H1 (cell line): ENCODE data around the gene OR2A25.

Source experiments
- EP300 ChIP-seq, 2 experiments: IDR thresholded peaks; 1 replicate in 1 of 2; 2 replicates in 1 of 2; pipeline ENCODE4 v1.6.1; 2011 to 2012; ENCODE audit warnings: low read depth in 2 of 2, low read length in 2 of 2, mild to moderate bottlenecking in 2 of 2, borderline replicate concordance in 1 of 2, inconsistent platforms in 1 of 2, moderate library complexity in 1 of 2
- EZH2 ChIP-seq: fragments of 200-600 bp; sonication (generic); IDR thresholded peaks from 2 replicates; pipeline ENCODE4 v1.7.1; 2012; ENCODE audit warnings: low read depth, mild to moderate bottlenecking, moderate library complexity, low read length, inconsistent platforms; ENCODE audit not compliant: severe bottlenecking
- GABPA ChIP-seq: IDR thresholded peaks from 2 replicates; pipeline ENCODE4 v1.6.1; 2011; ENCODE audit warnings: mild to moderate bottlenecking, low read length, moderate library complexity, borderline replicate concordance; ENCODE audit not compliant: insufficient read depth
- HDAC6 ChIP-seq: IDR thresholded peaks from one replicate; pipeline ENCODE4 v1.7.1; 2012; ENCODE audit warnings: low read depth, mild to moderate bottlenecking, inconsistent platforms, low read length, moderate library complexity
- JUND ChIP-seq: IDR thresholded peaks from 2 replicates; pipeline ENCODE4 v1.6.1; 2011; ENCODE audit warnings: mild to moderate bottlenecking, improper control_type of control experiment, low read length
- POLR2A ChIP-seq, 2 experiments: IDR thresholded peaks; 1 replicate in 1 of 2; 2 replicates in 1 of 2; pipeline ENCODE4 v1.6.1; 2011; ENCODE audit warnings: low read depth in 2 of 2, low read length in 2 of 2, mild to moderate bottlenecking in 2 of 2; ENCODE audit errors: control extremely low read depth in 1 of 2
- POLR2AphosphoS5 ChIP-seq: IDR thresholded peaks from 2 replicates; pipeline ENCODE4 v1.6.1; 2011; ENCODE audit warnings: low read depth, low read length
- RFX5 ChIP-seq: IDR thresholded peaks from 2 replicates; pipeline ENCODE4 v1.6.1; 2011; ENCODE audit warnings: low read depth, low read length, improper control_type of control experiment, borderline replicate concordance
- TCF12 ChIP-seq: IDR thresholded peaks from 2 replicates; pipeline ENCODE4 v1.6.1; 2011; ENCODE audit warnings: low read depth, mild to moderate bottlenecking, low read length
- TF ChIP-seq, protein P1 (sequence below), 3 experiments: IDR thresholded peaks; 1 replicate in 2 of 3; 2 replicates in 1 of 3; pipeline versions ENCODE4 v1.5.1 to v1.6.1; 2011; ENCODE audit warnings: low read length in 3 of 3, mild to moderate bottlenecking in 3 of 3, inconsistent platforms in 2 of 3, low read depth in 1 of 3, moderate library complexity in 1 of 3; ENCODE audit not compliant: insufficient read depth in 1 of 3; ENCODE audit errors: control extremely low read depth in 1 of 3
- TF ChIP-seq, protein P2 (sequence below): IDR thresholded peaks from 2 replicates; pipeline ENCODE4 v1.6.1; 2012; ENCODE audit warnings: inconsistent platforms

DNA sequence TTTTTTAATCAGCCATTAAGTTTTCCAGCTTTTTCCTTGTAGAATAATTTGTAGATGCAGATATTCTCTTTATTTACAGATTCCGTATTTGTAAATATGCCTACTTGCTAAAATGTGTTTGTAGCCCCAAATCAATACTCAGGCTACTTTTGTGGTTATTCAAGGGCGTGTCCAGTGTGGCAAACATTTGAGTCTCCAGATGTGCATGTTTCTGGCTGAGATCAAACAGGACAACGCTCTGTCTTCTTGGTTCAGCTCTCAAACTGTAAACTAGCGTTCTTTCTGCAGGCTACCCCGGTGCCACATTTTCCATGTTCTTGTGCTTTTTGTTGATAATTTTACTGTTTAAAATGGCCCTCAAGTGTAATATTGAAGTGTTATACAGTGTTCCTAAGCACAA lies 37.1 kb upstream of the OR2A25 start:
- TF ChIP-seq JUND (no peak), HDAC6 (no peak), EP300 (IDR thresholded peaks at IDR 0.05; ENCODE audit: borderline replicate concordance in 1 of 2, low read depth in 2 of 2, low read length in 2 of 2) (no peak), POLR2AphosphoS5 (no peak), RFX5 (no peak), POLR2A (IDR thresholded peaks at IDR 0.05; ENCODE audit: control extremely low read depth in 1 of 2, low read depth in 2 of 2, low read length in 2 of 2) (no peak), EZH2 (no peak), GABPA (no peak), TCF12 (no peak)
- TF ChIP-seq, protein P1, sequence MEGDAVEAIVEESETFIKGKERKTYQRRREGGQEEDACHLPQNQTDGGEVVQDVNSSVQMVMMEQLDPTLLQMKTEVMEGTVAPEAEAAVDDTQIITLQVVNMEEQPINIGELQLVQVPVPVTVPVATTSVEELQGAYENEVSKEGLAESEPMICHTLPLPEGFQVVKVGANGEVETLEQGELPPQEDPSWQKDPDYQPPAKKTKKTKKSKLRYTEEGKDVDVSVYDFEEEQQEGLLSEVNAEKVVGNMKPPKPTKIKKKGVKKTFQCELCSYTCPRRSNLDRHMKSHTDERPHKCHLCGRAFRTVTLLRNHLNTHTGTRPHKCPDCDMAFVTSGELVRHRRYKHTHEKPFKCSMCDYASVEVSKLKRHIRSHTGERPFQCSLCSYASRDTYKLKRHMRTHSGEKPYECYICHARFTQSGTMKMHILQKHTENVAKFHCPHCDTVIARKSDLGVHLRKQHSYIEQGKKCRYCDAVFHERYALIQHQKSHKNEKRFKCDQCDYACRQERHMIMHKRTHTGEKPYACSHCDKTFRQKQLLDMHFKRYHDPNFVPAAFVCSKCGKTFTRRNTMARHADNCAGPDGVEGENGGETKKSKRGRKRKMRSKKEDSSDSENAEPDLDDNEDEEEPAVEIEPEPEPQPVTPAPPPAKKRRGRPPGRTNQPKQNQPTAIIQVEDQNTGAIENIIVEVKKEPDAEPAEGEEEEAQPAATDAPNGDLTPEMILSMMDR (IDR thresholded peaks at IDR 0.05; ENCODE audit: control extremely low read depth in 1 of 3, insufficient read depth in 1 of 3, low read depth in 1 of 3, low read length in 3 of 3) = no peak
- TF ChIP-seq, protein P2, sequence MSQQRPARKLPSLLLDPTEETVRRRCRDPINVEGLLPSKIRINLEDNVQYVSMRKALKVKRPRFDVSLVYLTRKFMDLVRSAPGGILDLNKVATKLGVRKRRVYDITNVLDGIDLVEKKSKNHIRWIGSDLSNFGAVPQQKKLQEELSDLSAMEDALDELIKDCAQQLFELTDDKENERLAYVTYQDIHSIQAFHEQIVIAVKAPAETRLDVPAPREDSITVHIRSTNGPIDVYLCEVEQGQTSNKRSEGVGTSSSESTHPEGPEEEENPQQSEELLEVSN = no peak
